ENCODE measurements around the gene SH3BP4.

DNA sequence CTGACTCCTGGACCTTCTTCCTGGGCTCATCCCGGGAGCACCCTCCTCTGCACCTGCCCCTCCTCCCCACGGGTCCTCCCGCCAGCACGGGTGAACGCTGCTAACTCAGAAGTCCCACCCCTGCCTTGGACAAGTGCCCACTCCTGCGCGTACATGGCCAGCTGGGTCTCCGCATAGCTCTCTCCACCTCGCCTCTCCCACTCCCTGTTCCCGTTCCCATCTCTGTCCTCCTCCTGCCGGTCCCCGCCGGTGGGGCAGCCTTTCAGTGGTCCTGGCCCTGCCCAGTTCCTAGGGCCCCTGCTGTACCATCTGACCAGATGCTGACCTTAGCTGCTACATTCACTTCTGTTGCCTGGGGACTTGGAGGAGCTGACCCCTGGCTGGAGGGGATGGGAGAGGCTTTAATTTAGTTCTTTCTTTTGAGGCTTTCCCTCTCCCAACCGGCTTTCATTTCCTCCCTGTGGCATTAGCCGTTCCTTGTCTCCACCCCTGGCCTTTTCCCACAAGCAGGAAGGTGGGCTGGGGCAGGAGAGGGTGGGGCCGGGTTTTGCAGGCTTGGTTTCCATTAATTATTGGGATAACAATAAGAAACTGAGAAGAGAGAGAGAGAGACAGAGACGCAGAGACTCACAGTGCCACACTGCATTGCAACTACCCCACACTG lies 136.1 kb downstream of the SH3BP4 start:
- TF ChIP-seq POLR2A (IDR thresholded peaks at IDR 0.05; ENCODE audit: low read length) (no peak), GATA1 (IDR thresholded peaks at IDR 0.05; ENCODE audit: low read depth, low read length) (no peak)

Measured in erythroblast (primary cell).